Measurements from ENCODE around the gene MAPKAP1.
"Not testable (repeated sequence)": the region's sequence is repeated elsewhere in the genome, so short reads cannot be mapped to it uniquely, and the experiment has no call there.

Gene MAPKAP1

DNA sequence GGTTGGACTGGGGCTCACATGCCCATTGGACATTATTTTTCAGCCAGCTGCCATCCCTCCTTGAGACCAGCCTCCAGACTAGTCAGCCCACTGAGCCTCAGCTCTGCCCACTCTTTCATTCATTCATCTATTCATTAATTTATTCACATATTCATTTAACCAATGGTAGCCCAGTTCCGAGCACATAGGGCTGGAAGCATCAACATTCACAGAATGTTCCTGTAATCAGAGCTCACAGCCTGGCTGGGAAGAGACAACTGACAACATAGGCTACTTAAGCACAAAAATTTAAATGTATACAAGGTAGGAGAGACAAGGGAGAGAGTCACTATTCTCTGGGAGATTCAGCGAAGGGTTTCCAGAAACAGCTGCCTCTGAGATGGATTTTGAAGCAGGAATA is 23.2 kb upstream of the MAPKAP1 start:
- no peak for DNase-seq

DNA sequence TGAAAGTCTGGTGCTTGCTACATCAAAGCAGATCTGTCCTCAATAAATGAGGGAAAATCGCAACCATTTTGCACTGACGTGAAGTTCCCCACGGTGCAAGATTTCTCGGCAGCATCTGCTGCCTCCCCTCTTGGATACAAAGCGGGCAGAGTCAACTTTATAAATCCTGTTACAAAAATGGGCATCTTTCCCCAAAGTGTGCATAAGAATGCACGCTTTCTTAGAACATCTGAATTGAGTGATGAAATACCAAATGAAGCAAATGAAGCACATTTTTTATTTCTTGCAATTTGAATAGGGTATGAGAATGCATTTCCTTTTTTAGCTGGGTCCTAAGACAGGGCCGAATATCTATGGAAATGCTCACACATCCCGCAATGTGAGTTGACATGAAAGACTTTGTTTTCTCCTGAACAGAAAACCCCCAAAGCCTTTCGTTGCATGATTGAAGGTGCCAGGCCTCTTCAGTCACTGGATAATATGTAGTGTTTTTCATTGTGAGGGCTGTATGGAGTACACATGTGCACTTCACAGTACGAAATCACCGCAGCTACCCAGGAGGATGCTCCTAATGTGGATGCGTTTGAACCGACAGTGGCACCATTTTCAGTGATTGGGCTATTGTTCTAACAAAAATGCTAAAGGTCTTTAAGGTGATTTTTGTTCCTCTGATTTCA is 19.6 kb upstream of the MAPKAP1 start:
- DNase-seq = no peak

DNA sequence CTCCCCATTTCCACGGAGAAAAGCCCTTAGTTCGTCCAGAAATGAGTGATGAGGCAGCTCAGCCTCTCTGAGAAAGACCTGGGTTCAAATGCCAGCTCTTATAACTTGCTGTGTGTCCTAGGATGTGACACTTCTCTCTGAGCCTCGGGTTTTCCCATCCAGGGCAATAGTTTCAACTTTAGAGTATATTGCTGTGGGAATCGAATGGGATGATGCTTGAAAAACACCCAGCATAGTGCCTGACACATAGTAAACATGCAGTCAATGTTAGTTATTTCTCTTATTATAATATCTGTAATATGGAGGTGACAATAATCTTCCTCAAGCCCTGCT is 430 bp upstream of the MAPKAP1 start:
- no peak for DNase-seq

DNA sequence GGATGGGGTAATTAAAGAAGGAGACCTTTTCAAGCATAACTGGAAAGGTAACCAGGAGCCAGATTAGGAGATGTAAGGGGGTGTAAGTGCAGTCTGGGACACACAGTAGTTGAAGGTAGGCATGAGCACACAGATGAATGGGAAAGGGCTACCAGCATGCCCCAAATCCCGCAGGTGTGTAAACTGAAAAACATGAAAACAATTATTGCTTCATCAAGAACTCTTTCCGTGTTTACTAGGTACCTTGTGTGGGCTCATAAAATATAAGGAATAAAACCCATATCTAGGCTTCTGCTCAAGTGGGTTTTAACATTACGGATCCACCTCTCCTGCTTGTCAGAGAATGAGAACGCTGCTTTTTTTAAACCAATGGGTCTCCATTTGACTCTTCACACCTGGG is 1.1 kb downstream of the MAPKAP1 start:
- DNase-seq = no peak

DNA sequence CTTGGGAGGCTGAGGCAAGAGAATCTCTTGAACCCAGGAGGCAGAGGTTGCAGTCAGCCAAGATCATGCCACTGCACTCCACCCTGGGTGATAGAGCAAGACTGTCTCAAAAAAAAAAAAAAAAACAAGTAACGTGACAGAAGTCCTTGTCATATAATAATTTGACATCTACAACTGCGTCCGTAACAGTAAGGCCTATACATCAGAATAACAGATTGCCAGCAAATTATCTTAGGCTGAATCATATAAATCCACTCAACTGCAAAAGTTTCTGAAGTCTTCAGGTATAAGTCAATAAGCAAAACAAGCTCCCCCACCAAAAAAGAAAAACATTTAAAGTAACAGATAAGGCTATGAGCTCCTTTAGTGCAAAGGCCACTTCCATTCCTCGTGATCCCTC is 3.3 kb downstream of the MAPKAP1 start:
- no peak for DNase-seq

DNA sequence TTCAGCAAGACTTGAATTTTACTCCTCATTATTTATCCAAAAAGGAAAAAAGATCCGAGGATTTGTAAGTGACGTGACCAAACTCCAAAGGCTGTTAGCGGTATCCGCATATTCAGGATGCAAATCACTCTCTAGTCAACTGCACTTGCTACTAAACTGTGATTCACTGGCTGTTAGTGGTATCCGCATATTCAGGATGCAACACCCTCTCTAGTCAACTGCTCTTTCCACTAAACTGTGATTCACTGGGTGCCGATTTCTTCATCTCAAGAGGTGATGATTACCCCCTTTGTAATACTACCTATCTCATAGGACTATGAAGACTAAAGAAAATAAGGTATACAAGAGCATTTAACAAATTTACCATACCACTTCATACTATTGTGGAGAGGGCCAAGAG is 5.7 kb downstream of the MAPKAP1 start:
- DNase-seq = peak; percentile 31

DNA sequence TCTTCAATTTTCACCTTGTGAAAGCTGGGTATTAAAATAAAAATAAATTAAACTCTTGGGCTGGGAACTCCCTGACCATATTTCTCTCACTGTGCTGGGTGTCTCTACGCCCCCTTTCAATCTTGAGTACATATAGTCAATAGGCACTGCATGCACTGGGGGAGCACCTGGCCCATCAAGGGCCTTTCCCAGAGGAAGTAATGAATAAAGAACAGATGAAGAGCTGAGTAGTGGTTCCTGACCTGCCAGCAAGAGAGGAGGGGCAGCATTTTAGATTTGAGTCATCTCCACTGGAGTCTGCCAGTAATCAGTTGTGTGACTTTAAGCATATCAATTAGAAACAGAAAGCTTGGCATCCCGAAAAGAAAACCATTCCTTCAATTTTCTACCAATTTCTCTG is 6.2 kb downstream of the MAPKAP1 start:
- no peak for DNase-seq

DNA sequence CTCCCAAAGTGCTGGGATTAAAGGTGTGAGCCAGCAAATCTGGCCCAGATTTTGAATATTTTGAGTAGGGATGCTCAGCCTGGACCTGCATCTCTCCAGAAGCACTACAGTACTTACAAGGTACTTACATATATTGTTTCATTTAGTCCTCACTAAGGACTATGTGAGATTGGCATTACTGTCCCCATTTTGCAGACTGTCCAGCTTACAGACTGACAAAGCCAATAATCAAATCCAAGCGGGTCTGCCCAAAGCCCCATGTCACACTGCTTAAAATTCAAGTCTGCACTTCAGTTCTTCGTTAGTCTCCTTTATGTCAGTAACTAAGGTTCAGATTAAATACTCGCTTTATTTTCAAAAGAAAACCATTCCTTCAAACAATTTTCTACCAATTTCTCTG is 7.1 kb downstream of the MAPKAP1 start:
- no peak for DNase-seq

DNA sequence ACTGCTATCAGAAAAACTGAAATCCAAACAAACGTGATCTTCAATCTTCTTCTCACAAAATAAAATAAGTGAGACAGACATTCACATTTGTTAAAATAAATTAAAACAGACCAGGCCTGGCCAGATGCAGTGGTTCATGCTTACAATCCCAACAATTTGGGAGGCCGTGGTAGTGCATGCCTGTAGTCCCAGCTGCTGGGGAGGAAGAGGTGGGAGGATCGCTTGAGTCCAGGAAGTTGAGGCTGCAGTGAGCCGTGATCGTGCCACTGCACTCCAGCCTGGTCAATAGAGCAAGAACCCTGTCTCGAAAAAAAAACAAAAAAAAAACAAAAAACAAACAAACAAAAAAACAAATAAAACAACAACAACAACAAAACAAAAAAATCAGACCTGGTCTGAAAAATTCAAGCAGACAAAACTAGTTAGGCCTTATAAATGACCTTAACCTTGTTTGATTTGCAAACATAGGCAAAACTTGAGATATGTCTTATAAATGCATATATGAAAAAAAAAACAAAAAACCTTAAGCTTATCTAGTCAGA is 10.8 kb downstream of the MAPKAP1 start:
- DNase-seq = no peak

DNA sequence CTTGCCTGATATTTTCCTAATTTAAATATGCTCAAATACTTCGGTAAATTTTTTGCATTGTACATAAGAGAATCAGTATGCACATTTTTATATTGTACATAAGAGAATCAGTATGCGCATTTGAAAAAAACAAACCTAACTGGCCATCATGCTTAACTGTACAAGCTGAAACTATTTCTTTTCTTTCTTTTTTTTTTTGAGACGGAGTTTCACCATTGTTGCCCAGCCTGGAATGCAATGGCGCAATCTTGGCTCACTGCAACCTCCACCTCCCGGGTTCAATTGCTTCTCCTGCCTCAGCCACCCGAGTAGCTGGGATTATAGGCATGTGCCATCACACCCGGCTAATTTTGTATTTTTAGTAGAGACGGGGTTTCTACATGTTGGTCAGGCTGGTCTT is 11.5 kb downstream of the MAPKAP1 start:
- not testable (repeated sequence) for DNase-seq

DNA sequence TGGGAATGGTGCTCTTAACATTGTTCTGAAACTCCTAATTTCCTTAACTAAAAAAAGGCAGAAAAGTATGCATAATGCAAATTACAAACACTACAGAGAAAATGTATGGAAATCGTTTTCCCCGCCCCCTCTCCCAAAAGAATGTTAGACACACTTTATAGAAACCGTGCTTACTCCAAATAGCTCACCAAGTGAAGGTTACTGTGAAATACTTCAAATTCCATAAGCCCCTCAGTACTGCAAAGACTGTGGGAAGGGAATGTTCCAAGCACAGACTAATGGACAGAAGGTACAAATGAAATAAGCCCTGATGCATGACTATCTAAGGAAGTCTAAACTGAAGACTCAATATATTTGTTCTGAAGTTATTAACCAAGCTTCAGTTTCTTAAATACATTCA is 12.5 kb downstream of the MAPKAP1 start:
- DNase-seq = peak; percentile 81

DNA sequence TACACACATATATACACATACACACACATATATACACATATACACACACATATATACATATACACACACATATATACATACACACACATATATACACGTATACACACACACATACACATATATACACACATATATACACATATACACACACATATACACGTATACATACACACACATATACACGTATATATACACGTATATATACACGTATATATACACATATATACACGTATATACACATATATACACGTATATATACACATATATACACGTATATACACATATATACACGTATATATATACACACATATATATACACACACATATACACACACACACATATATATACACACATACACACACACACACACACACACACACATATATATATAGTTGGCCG is 13.5 kb downstream of the MAPKAP1 start:
- not testable (repeated sequence) for DNase-seq

DNA sequence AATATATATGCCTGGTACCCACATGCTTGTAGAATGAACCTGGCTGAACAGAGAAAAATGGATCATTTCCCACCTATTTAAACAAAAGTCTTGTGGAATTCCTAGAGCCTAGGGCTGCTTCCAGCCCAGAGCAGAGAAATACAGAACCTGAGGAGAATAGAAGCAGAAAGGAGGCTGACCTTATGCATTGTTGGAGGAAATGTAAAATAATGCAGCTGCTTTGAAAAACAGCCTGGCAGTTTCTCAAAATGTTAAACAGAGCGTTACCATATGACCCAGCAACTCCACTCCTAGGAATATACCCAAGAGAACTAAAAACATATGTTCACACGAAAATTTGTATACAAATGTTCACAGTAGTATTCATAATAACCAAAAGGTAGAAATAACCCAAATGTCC is 15.1 kb downstream of the MAPKAP1 start:
- no peak for DNase-seq

DNA sequence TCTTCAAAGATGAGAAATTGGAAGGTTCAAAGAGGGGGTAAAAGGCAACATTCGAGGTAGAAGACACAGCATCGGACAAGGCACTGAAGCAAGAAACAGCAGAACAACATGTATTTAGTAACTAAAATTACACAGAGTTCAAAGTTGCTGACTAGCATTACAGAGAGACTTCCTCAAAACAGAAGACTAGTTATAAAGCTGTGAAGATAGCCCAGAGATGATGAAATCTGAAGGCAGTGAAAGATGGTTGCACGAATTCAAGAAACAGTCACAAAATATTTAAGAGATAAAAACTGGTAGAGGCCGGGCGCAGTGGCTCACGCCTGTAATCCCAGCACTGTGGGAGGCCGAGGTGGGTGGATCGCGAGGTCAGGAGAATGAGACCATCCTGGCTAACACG is 16.3 kb downstream of the MAPKAP1 start:
- no peak for DNase-seq

DNA sequence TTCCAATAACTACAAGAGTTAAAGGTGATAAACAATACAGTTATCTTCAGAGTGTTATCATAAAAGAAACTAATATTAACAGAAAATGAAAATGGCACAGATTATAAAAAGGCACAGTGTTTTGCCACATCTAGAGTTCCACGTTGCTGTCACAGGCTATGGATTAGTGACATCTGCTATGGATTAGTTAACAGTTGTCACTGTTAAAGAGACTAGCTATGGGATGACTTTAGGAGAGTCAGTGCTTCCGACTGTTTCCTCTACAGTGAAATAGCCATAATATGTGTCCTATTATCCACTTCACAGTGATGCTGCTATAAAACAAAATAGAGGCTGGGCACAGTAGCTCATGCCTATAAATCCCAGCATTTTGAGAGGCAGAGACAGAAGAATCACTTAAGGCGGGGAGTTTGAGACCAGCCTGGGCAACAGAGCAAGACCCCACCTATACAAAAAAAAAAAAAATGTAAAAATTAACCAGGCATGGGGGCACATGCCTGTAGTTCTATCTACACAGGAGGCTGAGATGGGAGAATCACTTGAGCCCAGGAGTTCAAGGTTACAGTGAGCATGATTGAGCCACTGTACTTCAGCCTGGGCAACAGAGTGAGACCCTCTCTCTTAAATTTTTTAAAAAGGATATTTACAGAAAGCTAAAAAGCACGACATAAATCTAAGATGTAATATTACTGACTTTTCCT is 19.7 kb downstream of the MAPKAP1 start:
- DNase-seq = no peak

DNA sequence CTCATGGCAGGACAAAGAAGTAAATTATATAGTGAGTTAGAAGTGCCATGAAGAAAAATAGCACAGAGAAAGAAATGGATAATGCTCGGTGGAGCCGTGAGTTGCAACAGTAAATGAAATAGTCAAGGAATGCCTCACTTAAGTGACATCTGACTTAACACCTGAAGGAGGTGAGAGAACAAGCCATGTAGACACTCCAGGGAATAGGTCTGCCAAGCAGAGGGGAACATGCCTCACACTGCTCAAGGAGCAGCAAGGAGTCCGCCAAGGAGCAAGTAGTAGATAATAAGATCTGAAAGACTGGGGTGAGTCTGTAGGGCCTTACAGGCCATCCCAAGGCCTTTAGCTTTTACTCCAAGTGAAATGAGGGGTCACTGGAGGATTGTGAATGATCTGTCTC is 21.8 kb downstream of the MAPKAP1 start:
- no peak for DNase-seq

DNA sequence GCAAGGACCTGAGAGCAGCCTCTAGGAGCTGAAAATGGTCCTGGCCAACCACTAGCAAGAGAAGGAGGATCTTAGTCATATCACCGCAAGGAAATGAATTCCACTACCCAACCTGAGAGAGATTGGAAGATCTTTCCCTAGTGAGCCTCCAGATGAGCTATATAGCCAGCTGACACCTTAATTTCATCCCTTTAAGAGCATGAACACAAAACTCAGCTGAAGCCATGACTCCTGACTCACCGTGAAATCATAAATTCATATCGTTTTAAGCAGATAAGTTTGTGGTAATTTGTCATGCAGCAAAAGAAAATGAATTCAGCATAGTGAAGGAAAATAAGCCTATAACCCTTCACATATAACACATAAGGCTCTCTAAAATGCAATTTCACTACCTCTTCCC is 23.5 kb downstream of the MAPKAP1 start:
- peak; percentile 75 for DNase-seq

DNA sequence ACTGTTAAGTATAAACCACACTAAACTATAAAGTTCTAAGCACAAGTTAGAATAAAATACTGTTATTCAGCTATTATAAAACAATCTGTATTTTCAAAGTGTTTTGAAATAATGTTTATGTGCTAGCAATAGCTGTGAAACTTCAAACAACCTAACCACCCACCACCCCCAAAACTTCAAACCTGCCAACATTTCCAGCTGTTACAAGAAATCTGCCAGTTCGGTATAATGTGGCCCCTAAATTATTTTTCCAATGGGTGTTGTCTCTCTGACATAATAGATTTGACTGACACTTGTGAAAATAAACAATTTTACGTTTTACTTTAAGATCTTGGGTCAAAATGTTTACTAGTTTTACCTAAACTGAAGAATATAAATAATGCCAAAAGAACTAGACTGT is 24.7 kb downstream of the MAPKAP1 start:
- DNase-seq = no peak

DNA sequence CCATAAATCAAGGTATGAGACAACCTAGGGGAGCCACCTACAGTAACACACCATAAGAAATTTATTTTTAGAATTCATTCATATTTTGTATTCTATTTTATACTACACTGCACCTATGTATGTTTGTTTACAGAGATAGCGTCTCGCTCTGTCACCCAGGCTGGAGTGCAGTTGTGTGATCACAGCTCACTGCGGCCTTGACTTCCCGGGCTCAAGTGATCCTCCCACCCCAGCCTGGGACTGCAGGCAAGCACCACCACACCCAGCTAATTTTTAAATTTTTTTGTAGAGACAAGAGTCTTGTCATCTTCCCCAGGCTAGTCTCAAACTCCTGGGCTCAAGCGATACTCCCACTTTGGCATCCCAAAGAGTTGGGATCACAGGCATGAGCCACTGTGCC is 25.4 kb downstream of the MAPKAP1 start:
- no peak for DNase-seq

DNA sequence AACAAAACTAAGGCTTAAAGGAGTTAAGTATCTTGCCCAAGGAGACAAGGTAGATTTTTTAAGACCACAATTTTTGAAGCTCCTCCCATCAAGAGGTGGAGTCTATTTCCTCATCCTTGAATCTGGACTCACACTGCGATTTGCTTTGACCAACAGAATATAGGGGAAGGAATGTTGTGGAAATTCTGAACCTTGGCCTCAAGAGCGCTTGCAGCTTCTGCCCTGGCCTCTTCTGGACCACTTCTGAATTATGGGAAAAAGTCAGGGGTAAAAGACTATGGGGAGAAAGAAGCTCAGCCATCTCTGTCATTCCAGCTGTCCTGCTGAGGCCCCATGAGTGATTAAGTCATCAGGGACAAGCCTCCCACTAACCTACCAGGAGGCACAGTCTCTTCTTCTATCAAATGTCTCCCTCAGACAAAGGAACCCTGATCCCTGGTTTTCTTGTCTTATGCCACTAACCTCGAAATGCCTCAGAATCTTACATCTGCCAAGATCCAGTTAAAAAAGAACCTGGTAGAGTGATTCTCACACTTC is 25.9 kb downstream of the MAPKAP1 start:
- no peak for DNase-seq

DNA sequence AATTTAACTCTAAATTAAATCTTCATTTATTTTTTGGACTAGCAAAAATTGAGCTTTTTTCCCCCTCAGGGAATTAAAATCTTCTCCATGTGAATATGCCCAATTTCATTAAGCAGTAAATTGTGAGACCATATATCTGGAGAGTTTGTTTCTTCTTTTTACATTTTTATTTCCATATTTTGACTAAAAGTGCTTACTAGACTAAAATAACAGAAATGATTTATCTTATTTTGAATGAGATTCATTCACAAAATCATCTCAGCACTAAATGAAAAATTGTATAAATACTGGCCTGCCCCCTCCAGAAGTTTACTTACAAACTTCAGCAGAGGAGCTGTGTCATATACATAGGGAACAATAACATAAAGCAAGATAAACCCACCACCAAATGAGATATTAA is 26.6 kb downstream of the MAPKAP1 start:
- no peak for DNase-seq

DNA sequence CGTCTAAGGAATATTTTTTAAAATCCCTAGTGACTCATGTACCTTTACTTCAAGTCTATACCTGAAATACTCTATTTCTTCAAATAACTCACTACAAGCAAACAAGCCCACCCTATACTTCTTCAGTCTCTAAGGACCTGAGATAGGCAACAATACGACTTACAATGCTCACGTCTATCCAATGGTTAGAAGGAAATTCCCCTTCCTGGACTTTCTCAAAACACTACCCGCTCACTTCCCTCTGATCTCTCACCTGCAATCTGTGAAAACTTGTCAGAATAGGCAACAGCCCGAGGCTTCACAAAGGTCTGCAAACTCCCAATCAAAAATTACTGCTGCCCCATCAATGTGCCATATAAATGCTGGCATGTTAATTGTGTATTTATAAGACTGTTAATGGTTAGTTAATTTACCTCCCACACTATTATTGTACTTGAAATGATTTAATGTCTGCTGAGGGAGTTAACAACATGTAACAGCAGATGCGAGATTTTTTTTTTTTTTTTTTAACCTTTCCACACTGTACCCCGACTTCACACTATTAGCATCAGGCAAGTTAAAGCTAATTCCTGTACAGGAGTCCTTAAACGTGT is 27.3 kb downstream of the MAPKAP1 start:
- DNase-seq = no peak

All from fibroblast of skin of back (primary cell).